AG10803 (cell line): ENCODE measurements around the gene UNKL.

Source experiments
- DNase-seq: peaks from one replicate; pipeline ENCODE4 v3.0.0; 2010; ENCODE audit warnings: low read depth
- H3K4me3 ChIP-seq: 2 replicates; pipeline ENCODE4 v1.5.1; 2011; ENCODE audit warnings: mild to moderate bottlenecking, low read length, control low read depth
- CTCF ChIP-seq: conservative IDR thresholded peaks from 2 replicates; pipeline ENCODE4 v1.5.1; 2011; ENCODE audit warnings: mild to moderate bottlenecking, low read length, control low read depth, inconsistent platforms

The UNKL gene

GRCh38 chr16:1335211-1335971 is 79.1 kb downstream of the UNKL start:
- DNase-seq = no peak
- no peak for TF ChIP-seq CTCF
- H3K4me3 ChIP-seq = no peak overlapping the region

GRCh38 chr16:1334739-1335138 is 79.8 kb downstream of the UNKL start:
- H3K4me3 ChIP-seq = no peak overlapping the region
- TF ChIP-seq CTCF = no peak
- DNase-seq = no peak

GRCh38 chr16:1333854-1334700 is 80.4 kb downstream of the UNKL start:
- H3K4me3 ChIP-seq = no peak overlapping the region
- TF ChIP-seq CTCF = no peak
- DNase-seq = no peak

- no peak for DNase-seq
- TF ChIP-seq CTCF = no peak
- no peak within 1 kb of the TSS for H3K4me3 ChIP-seq
Measured at GRCh38 chr16:1333149-1333812, 81.2 kb downstream of the UNKL start, which contains the start of gene BAIAP3. Gene BAIAP3, plus strand, starts transcription at chr16:1333645. Its CDS starts 4,905 bp downstream, at chr16:1338550.

GRCh38 chr16:1332618-1333148 is 81.8 kb downstream of the UNKL start:
- no peak for DNase-seq
- H3K4me3 ChIP-seq = no peak overlapping the region
- TF ChIP-seq CTCF = no peak

- H3K4me3 ChIP-seq = no peak overlapping the region
- TF ChIP-seq CTCF = no peak
- peak; percentile 43 for DNase-seq
Measured at GRCh38 chr16:1331712-1332617, 82.5 kb downstream of the UNKL start.
